Gastrocnemius medialis (tissue), 4 donors: Measurements from ENCODE around the gene BTBD16. TPM values are rescaled to one million over a fixed set of nuclear protein-coding genes. Genes with fewer than 3 reads are reported as not detected.
A peak's percentile ranks its signal among the peaks of the same experiment; 100 is the strongest.

Experiments used
- ATAC-seq, 2 donors: fragments of 150-250 bp; one replicate each; pipeline ENCODE4 v1.9.1; 2016
- DNase-seq, 2 donors: peaks; one replicate each; pipeline ENCODE4 v3.0.0-alpha.2; 2019
- H3K27ac ChIP-seq, 4 donors: fragments of 200-600 bp; sonication (generic); 1 replicate in 1 of 4; 2 replicates in 3 of 4; pipeline ENCODE4 v1.5.1; 2016 to 2018; ENCODE audit warnings: mild to moderate bottlenecking in 2 of 4, moderate library complexity in 1 of 4
- H3K27me3 ChIP-seq, 3 donors: fragments of 200-600 bp; sonication (generic) in 2 of 3; 1 replicate in 1 of 3; 2 replicates in 2 of 3; pipeline versions ENCODE4 v1.5.1 to v1.6.0; 2016 to 2019; ENCODE audit warnings: mild to moderate bottlenecking in 1 of 3, moderate library complexity in 1 of 3
- H3K36me3 ChIP-seq, 2 donors: fragments of 200-600 bp; sonication (generic) in 1 of 2; one replicate each; pipeline ENCODE4 v1.5.1; 2017 to 2018
- H3K4me1 ChIP-seq, 2 donors: fragments of 200-600 bp; sonication (generic) in 1 of 2; one replicate each; pipeline ENCODE4 v1.5.1; 2016 to 2017; ENCODE audit warnings: mild to moderate bottlenecking in 2 of 2
- H3K4me3 ChIP-seq, 4 donors: fragments of 200-600 bp; sonication (generic) in 3 of 4; 1 replicate in 1 of 4; 2 replicates in 3 of 4; pipeline ENCODE4 v1.5.1; 2016 to 2019; ENCODE audit warnings: mild to moderate bottlenecking in 2 of 4
- H3K9me3 ChIP-seq, 3 donors: fragments of 200-600 bp; sonication (generic) in 2 of 3; 1 replicate in 1 of 3; 2 replicates in 2 of 3; pipeline ENCODE4 v1.5.1; 2016 to 2019
- POLR2A ChIP-seq, 2 donors: fragments of 450-650 bp; IDR thresholded peaks; one replicate each; pipeline ENCODE4 v1.6.1; 2017; ENCODE audit warnings: antibody characterized with exemption in 2 of 2, mild to moderate bottlenecking in 2 of 2, moderate library complexity in 2 of 2
- in situ Hi-C, 4 donors: fragments of 200-750 bp; cut with MboI; loops; one replicate each; pipeline versions ENCODE4 v1.15.0 to v1.8.0; 2017; ENCODE audit warnings: low sequenced_read_pairs in 4 of 4
- intact Hi-C: fragments of 100-400 bp; cut with DNase I; formaldehyde crosslinking; loops from one replicate; pipeline ENCODE4 v1.15.1; 2023; ENCODE audit warnings: low total_unique reads
- total RNA-seq, 4 donors: library from RNA; depleted of rRNA; stranded (reverse); fragments of >200 nt; gene quantifications; one replicate each; pipeline versions ENCODE4 v1.1.0 to v1.2.3, GENCODE V29; 2016
- TF ChIP-seq, protein P1 (sequence below), 5 experiments: fragments of 450-650 bp in 3 of 5; fragments of 200-600 bp in 2 of 5; sonication (generic) in 2 of 5; IDR thresholded peaks in 4 of 5; conservative IDR thresholded peaks in 1 of 5; 1 replicate in 4 of 5; 2 replicates in 1 of 5; pipeline ENCODE4 v1.5.1; 2016 to 2019; ENCODE audit warnings: antibody characterized with exemption in 5 of 5, mild to moderate bottlenecking in 3 of 5, moderate library complexity in 3 of 5

Gene BTBD16
- total RNA-seq, 4 donors from 2014 or later: 0.46 to 0.55 TPM; not detected in 2

DNA sequence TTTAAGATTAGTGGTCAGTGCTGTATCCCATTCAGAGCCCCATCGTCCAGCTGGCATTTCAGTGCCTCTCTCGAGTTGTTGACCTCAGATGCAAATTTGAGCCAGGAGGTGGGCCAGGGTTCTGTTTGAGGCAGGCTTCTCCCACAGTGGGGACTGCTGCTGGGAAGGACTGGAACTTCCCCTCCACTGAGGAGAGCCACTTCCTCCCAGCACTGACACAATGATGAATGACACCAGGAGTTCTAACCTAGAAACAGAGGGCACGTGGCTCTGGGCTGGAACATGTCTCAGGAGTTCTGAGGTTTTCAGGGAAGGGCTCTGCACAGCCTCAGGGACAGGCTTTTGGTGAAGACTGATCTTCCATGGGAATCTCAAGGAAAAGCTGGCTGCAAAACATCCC, 18.3 kb upstream of the BTBD16 start:
- no peak for TF ChIP-seq POLR2A (IDR thresholded peaks at IDR 0.05)
- TF ChIP-seq, protein P1, sequence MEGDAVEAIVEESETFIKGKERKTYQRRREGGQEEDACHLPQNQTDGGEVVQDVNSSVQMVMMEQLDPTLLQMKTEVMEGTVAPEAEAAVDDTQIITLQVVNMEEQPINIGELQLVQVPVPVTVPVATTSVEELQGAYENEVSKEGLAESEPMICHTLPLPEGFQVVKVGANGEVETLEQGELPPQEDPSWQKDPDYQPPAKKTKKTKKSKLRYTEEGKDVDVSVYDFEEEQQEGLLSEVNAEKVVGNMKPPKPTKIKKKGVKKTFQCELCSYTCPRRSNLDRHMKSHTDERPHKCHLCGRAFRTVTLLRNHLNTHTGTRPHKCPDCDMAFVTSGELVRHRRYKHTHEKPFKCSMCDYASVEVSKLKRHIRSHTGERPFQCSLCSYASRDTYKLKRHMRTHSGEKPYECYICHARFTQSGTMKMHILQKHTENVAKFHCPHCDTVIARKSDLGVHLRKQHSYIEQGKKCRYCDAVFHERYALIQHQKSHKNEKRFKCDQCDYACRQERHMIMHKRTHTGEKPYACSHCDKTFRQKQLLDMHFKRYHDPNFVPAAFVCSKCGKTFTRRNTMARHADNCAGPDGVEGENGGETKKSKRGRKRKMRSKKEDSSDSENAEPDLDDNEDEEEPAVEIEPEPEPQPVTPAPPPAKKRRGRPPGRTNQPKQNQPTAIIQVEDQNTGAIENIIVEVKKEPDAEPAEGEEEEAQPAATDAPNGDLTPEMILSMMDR (IDR thresholded peaks at IDR 0.05 in 4 of 5, conservative IDR thresholded peaks at IDR 0.05 in 1 of 5): no peak
- intact Hi-C loops: no loop called here
- ATAC-seq: peak; percentile 18 to 69
- H3K9me3 ChIP-seq: no peaks in the 10 kb centered on the region
- in situ Hi-C loops: no loop called here
- peak overlapping the region in 3 of 4 donors; percentile 27 to 45 (median 32) for H3K27ac ChIP-seq
- DNase-seq: no peak
- peaks cover 0 to 67% of the 10 kb centered on the region in 2 donors for H3K36me3 ChIP-seq
- H3K4me1 ChIP-seq: no peaks in the 10 kb centered on the region
- H3K27me3 ChIP-seq: no peaks in the 10 kb centered on the region
- H3K4me3 ChIP-seq: no peak overlapping the region

DNA sequence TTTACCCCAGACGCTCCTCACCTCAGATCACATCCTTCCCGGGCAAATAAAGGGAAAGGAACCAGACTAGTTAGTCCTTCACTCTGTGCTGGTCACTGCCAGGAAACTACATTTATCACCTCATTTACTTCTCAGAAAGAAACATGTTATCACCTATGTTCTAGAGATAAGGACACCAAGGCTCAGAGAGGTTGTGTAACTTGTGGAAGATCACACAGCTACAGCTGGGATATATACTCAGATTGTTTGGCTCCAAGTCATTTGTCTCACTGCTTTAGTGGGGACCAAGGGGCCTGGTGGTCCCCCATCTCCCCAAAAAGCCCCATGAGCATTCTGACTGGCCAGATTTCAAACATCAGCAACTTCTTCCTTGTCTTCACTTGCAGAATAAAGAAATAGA, 17.5 kb upstream of the BTBD16 start:
- H3K36me3 ChIP-seq: peaks cover 0 to 60% of the 10 kb centered on the region in 2 donors
- TF ChIP-seq POLR2A (IDR thresholded peaks at IDR 0.05): no peak
- TF ChIP-seq, protein P1 (IDR thresholded peaks at IDR 0.05 in 4 of 5, conservative IDR thresholded peaks at IDR 0.05 in 1 of 5): no peak
- no peak overlapping the region for H3K4me3 ChIP-seq
- no peak for ATAC-seq
- H3K9me3 ChIP-seq: no peaks in the 10 kb centered on the region
- H3K27ac ChIP-seq: no peak overlapping the region
- no peaks in the 10 kb centered on the region for H3K4me1 ChIP-seq
- intact Hi-C loops: no loop called here
- no peaks in the 10 kb centered on the region for H3K27me3 ChIP-seq
- in situ Hi-C loops: no loop called here
- DNase-seq: no peak

DNA sequence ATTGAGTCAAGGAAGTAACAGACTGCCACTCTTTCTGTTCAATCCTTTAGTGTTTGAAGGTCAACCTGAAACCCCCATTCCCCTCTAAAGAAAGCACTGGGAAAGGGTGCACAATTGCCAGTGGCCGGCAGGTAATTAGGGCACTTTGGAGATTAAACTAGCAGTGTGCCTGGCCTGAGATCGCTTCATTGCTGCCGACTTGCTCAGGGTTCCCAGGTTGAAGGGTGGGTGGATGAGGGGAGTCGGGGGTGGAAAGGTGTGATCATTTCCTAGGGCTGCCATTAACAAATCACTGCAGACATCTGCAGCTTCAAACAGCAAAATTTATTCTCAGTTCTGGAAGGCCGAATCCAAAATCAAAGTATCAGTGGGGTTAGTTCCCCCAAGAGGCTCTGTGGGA, 16.3 kb upstream of the BTBD16 start:
- peaks cover 0 to 52% of the 10 kb centered on the region in 2 donors for H3K36me3 ChIP-seq
- no peaks in the 10 kb centered on the region for H3K4me1 ChIP-seq
- in situ Hi-C loops (no loop called here), intact Hi-C loops (no loop called here)
- H3K4me3 ChIP-seq: no peak overlapping the region
- TF ChIP-seq, protein P1 (IDR thresholded peaks at IDR 0.05 in 4 of 5, conservative IDR thresholded peaks at IDR 0.05 in 1 of 5): no peak
- TF ChIP-seq POLR2A (IDR thresholded peaks at IDR 0.05): no peak
- H3K9me3 ChIP-seq: no peaks in the 10 kb centered on the region
- DNase-seq (no peak), ATAC-seq (no peak)
- H3K27ac ChIP-seq: no peak overlapping the region
- H3K27me3 ChIP-seq: no peaks in the 10 kb centered on the region

DNA sequence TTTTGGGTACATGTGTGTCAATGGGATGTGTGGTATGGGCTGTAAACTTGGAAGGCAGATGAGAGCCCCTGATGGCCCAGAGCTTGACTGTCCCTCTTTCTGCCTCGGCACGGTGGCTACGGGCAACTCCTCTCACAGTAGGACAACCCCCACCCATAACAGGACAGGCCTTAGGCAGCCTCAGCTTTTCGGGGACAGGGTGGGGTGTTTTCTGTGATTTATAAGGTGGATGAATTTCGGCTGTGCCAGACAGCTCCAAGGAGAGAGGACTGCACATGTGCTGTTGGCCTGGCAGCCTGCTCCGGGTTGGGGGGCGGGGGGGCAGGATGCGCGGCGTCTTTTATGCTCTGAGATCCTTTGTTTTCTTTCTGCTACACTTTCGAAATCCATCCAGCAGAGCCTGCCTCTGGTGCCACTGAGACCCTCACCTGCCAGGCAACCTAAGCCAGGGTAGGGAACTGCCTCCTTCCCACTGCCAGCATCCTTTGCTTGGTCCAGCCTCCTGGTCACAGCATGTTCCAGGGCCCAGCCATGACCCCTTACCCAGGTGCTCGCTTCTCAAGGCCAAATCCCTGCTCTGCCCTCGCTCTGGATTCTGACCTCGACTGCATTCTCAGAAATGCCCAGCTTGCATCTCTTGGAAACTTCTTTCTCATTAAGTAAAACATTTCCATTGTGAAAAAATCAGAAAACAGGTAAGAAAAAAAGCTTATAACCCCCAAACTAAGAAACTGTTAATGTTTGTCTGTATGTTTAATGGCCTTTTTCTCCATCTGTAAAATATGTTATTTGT, 15.4 kb upstream of the BTBD16 start:
- in situ Hi-C loops: no loop called here
- DNase-seq (no peak), ATAC-seq (no peak)
- Histone ChIP-seq H3K27ac (no peak overlapping the region), H3K4me1 (no peaks in the 10 kb centered on the region), H3K36me3 (peaks cover 0 to 46% of the 10 kb centered on the region in 2 donors), H3K4me3 (no peak overlapping the region), H3K9me3 (no peaks in the 10 kb centered on the region), H3K27me3 (no peaks in the 10 kb centered on the region)
- no peak for TF ChIP-seq POLR2A (IDR thresholded peaks at IDR 0.05)
- TF ChIP-seq, protein P1 (IDR thresholded peaks at IDR 0.05 in 4 of 5, conservative IDR thresholded peaks at IDR 0.05 in 1 of 5): no peak
- intact Hi-C loops: no loop called here
